Nephron (organoid): ENCODE data around the gene LCMT1.

Source experiments
- H3K27ac Mint-ChIP-seq, 3 experiments: 2 replicates each; pipeline ENCODE4 v1.8.0; 2020; ENCODE audit warnings: mixed read lengths in 3 of 3, mild to moderate bottlenecking in 2 of 3, moderate library complexity in 1 of 3
- H3K27me3 Mint-ChIP-seq: 2 replicates; pipeline ENCODE4 v1.8.0; 2021; ENCODE audit warnings: low read depth, mild to moderate bottlenecking, moderate library complexity, mixed read lengths
- H3K36me3 Mint-ChIP-seq: 2 replicates; pipeline ENCODE4 v1.8.0; 2020; ENCODE audit warnings: low read depth, mixed read lengths
- H3K4me1 Mint-ChIP-seq: 2 replicates; pipeline ENCODE4 v1.8.0; 2020; ENCODE audit warnings: mixed read lengths
- H3K4me3 Mint-ChIP-seq, 3 experiments: 2 replicates each; pipeline ENCODE4 v1.8.0; 2020; ENCODE audit warnings: mild to moderate bottlenecking in 3 of 3, mixed read lengths in 3 of 3, moderate library complexity in 2 of 3
- H3K9me3 Mint-ChIP-seq: 2 replicates; pipeline ENCODE4 v1.8.0; 2020; ENCODE audit warnings: mixed read lengths
- CTCF ChIP-seq, 3 experiments: fragments of 200-600 bp; sonication (generic); IDR thresholded peaks; one replicate each; pipeline ENCODE4 v1.5.0; 2021; ENCODE audit warnings: antibody characterized with exemption in 3 of 3; ENCODE audit not compliant: unreplicated experiment in 3 of 3

Gene LCMT1

GRCh38 chr16:25155553-25156460 is 44.3 kb downstream of the LCMT1 start:
- H3K27ac Mint-ChIP-seq, result no peak overlapping the region
- H3K4me1 Mint-ChIP-seq, result no peaks in the 10 kb centered on the region
- H3K27me3 Mint-ChIP-seq, result no peaks in the 10 kb centered on the region

GRCh38 chr16:25157271-25157875 is 45.8 kb downstream of the LCMT1 start:
- Mint-ChIP-seq H3K27ac (no peak overlapping the region), H3K9me3 (no peaks in the 10 kb centered on the region), H3K4me3 (no peak overlapping the region), H3K36me3 (peaks cover 73% of the 10 kb centered on the region), H3K4me1 (no peaks in the 10 kb centered on the region), H3K27me3 (no peaks in the 10 kb centered on the region)
- TF ChIP-seq CTCF (IDR thresholded peaks at IDR 0.05; ENCODE audit: unreplicated experiment in 3 of 3), result no peak

More at GRCh38 chr16:25155553-25156460, 44.3 kb downstream of the LCMT1 start:
- TF ChIP-seq CTCF (IDR thresholded peaks at IDR 0.05; ENCODE audit: unreplicated experiment in 3 of 3), result no peak
- no peaks in the 10 kb centered on the region for H3K9me3 Mint-ChIP-seq
- H3K4me3 Mint-ChIP-seq, result no peak overlapping the region
- peaks cover 68% of the 10 kb centered on the region for H3K36me3 Mint-ChIP-seq

GRCh38 chr16:25158401-25158800 is 46.9 kb downstream of the LCMT1 start:
- Mint-ChIP-seq H3K36me3 (peaks cover 64% of the 10 kb centered on the region), H3K4me1 (no peaks in the 10 kb centered on the region), H3K27ac (no peak overlapping the region), H3K4me3 (no peak overlapping the region), H3K9me3 (no peaks in the 10 kb centered on the region), H3K27me3 (no peaks in the 10 kb centered on the region)
- TF ChIP-seq CTCF (IDR thresholded peaks at IDR 0.05; ENCODE audit: unreplicated experiment in 3 of 3), result no peak

- TF ChIP-seq CTCF (IDR thresholded peaks at IDR 0.05; ENCODE audit: unreplicated experiment in 3 of 3), result no peak
- no peak overlapping the region for H3K4me3 Mint-ChIP-seq
- no peak overlapping the region for H3K27ac Mint-ChIP-seq
- no peaks in the 10 kb centered on the region for H3K4me1 Mint-ChIP-seq
- H3K27me3 Mint-ChIP-seq, result no peaks in the 10 kb centered on the region
- peaks cover 74% of the 10 kb centered on the region for H3K36me3 Mint-ChIP-seq
- H3K9me3 Mint-ChIP-seq, result no peaks in the 10 kb centered on the region
Observed at GRCh38 chr16:25161753-25162367, 50.3 kb downstream of the LCMT1 start.

- Mint-ChIP-seq H3K27me3 (no peaks in the 10 kb centered on the region), H3K9me3 (no peaks in the 10 kb centered on the region), H3K4me1 (no peaks in the 10 kb centered on the region), H3K4me3 (no peak overlapping the region), H3K27ac (no peak overlapping the region), H3K36me3 (peaks cover 72% of the 10 kb centered on the region)
- TF ChIP-seq CTCF (IDR thresholded peaks at IDR 0.05; ENCODE audit: unreplicated experiment in 3 of 3), result no peak
Observed at GRCh38 chr16:25163683-25164082, 52.1 kb downstream of the LCMT1 start.
